DLD1 (cell line): Measurements from ENCODE around the gene SYCP3.

ENCODE experiments used
- in situ Hi-C: cut with HindIII; loops from 2 replicates; pipeline ENCODE4 v1.10.0; 2017; ENCODE audit warnings: low sequenced_read_pairs

Gene SYCP3

DNA sequence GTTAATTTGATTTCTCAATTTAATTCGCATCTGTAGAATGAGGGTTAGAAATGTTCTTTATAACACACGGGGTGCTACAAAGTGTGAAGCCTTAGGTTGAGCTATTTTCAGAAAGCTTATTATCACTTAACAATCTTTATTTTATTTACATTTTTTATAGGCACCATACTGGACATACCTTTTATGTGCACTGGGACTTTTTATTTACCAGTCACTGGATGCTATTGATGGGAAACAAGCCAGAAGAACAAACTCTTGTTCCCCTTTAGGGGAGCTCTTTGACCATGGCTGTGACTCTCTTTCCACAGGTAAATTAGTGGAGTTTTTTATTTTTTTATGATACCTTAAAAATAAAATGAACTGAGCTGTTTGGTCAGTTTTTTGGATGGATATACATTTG is 25.3 kb downstream of the SYCP3 start:
- in situ Hi-C loops: no loop called here

DNA sequence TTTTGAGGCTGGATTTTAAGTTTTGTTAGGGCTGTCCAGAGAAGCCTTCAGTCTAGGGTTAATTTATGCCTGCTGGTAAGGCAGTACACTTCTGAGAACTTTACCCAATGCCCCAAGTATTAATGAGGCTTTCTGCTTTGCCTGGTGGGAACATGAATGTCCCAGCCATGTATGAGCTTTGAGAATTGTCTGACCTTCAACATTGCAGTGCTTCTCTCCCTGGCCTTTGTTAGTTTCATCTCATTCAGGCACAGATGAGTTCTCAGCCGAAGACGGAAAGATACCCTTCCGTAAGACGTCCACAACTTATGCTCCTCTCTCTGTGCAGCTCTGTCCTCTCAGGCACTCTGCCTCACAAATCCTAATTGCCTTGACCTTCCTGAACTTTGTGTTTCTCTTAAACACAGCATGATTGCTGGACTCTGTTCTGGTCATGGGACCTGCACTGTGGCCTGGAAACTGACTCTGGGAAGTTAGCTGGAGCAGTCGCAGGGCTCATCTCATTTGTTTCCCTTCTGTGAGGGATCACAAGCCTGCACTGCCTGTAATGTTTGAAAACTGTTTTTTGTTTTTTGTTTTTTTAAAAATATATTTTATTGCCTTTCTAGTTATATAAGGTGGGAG is 26.1 kb downstream of the SYCP3 start:
- in situ Hi-C loops: no loop called here

DNA sequence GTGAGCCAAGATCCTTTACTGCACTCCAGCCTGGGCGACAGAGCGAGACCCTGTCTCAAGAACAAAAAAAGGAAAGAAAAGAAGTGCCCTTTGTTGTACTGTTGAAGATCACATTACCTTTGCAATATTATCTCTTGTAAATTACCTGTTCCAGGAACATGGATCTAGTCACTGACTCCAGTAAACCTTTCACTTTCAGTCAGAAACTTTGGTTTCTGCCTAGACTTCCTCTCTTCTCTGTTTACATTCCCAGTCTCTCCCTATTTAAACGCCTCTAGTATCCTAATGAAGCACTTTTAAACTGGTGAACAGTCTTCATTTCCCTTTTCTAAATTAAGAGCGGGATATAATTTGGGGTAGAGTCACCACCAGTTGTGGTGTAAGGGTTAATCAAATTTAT is 29.0 kb downstream of the SYCP3 start:
- in situ Hi-C loops: no loop called here

GRCh38 chr12:101707131-101707782 is 32.0 kb downstream of the SYCP3 start:
- in situ Hi-C loops: no loop called here

DNA sequence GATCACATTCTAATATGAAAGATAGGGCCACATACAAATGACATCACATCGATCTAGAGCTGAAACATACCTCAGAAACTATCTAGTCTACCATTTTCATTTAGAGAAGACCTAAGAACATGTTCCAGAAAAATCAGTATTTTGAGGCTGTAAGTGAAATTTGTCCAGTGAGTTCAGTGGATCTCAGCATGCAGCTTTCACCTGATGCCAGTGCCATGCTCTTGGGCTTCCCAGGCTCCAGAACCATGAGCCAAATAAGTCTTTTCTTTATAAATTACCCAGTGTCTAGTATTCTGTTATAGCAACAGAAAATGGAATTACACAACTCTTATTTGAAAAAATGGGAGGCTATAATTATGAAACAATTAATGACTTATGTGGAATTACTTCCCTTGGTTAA is 32.9 kb downstream of the SYCP3 start:
- in situ Hi-C loops: no loop called here

GRCh38 chr12:101703487-101703886 is 35.8 kb downstream of the SYCP3 start:
- in situ Hi-C loops: no loop called here

GRCh38 chr12:101700299-101700820 is 38.9 kb downstream of the SYCP3 start:
- in situ Hi-C loops: no loop called here

GRCh38 chr12:101698800-101699347 is 40.4 kb downstream of the SYCP3 start:
- in situ Hi-C loops: no loop called here

- in situ Hi-C loops: no loop called here
Observed at GRCh38 chr12:101697930-101698799, 41.1 kb downstream of the SYCP3 start.

- in situ Hi-C loops: no loop called here
Observed at GRCh38 chr12:101697197-101697929, 41.9 kb downstream of the SYCP3 start, which contains the start of gene CHPT1. Gene CHPT1, plus strand, starts transcription at chr12:101697640. Its CDS starts 222 bp downstream, at chr12:101697862.

- in situ Hi-C loops: no loop called here
Observed at GRCh38 chr12:101696251-101697196, 42.7 kb downstream of the SYCP3 start.

DNA sequence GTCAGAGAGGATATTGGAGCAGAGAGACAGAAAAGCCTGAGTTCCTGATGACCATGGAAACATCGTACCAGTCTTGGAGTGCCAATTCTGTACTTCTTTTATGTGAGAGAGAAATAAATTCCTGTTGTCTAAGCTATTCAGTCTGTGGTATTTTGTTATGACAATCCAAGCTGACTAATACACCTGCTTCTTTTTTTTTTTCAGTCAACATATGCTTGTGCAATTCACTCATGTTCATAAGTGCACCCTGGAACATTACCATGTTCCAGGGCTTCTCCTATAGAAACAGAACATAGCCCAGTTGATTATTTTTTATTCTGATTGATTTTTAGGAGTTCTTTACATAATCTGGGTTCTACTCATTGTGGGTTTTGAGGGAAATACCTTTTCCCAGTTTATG is 43.6 kb downstream of the SYCP3 start:
- in situ Hi-C loops: no loop called here

GRCh38 chr12:101694986-101695385 is 44.3 kb downstream of the SYCP3 start:
- in situ Hi-C loops: no loop called here

DNA sequence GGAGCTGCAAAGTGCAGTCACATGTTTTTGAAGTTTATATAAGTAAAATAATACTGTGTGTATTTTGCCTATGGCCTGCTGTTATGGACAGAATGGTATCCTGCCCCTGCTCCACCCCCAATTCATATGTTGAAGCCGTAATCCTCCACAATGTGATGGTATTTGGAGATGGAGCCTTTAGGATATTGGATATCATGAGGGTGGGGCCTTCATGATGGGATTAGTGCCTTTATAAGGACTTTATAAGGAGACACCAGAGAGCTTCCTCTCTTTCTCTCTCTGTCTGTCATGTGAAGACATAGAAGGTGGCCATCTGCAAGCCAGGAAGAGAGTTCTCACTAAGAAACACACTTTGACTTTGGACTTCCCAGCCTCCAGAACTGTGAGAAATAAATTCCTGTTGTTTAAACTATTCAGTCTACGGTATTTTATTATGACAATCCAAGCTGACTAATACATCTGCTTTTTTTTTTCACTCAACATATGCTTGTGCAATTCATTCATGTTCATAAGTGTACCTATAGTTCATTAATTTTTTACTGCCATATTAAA is 44.9 kb downstream of the SYCP3 start:
- in situ Hi-C loops: no loop called here

GRCh38 chr12:101691503-101692096 is 47.7 kb downstream of the SYCP3 start:
- in situ Hi-C loops: no loop called here

GRCh38 chr12:101690544-101691098 is 48.6 kb downstream of the SYCP3 start:
- in situ Hi-C loops: no loop called here

DNA sequence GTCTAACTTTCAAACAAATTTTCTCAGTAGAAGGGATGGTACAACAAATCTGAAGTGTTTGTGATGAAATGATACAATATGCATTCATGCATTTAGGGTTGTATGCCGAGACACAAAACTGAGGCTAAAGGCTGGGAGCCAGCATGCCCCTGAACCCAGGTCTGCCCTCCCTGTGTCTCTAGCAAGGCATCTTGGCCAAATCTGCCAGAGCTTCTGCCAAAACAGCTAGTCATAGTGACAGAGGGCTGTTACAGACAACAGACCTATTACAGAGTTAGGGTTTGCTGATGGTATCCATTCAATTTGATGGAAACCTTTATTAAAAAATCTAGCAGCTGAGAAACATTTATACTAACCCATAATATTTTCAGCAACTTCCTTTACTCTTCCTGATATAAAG is 53.1 kb downstream of the SYCP3 start:
- in situ Hi-C loops: no loop called here

GRCh38 chr12:101685092-101685491 is 54.2 kb downstream of the SYCP3 start:
- in situ Hi-C loops: no loop called here
